Measurements from ENCODE around the gene WDR64.

DNA sequence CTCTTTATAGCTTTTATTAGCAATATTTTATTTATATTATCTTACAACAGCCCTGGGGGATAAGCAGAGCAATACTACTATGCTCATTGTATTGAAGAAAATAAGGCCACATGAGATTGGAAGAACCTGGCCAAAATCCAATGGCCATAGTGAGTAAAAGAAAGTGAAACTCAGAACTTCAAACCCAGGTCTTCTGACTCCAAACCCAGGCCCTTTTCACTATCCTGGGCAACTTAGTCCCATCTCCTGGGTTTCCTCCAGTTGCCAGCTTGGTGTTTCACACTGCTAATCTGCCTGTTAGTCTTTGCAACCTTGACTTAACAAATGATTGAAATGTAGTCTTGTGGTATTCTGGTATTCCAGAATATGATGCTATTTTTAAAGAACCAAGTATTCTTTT is 173.5 kb downstream of the WDR64 start:
- TF ChIP-seq, protein P1, sequence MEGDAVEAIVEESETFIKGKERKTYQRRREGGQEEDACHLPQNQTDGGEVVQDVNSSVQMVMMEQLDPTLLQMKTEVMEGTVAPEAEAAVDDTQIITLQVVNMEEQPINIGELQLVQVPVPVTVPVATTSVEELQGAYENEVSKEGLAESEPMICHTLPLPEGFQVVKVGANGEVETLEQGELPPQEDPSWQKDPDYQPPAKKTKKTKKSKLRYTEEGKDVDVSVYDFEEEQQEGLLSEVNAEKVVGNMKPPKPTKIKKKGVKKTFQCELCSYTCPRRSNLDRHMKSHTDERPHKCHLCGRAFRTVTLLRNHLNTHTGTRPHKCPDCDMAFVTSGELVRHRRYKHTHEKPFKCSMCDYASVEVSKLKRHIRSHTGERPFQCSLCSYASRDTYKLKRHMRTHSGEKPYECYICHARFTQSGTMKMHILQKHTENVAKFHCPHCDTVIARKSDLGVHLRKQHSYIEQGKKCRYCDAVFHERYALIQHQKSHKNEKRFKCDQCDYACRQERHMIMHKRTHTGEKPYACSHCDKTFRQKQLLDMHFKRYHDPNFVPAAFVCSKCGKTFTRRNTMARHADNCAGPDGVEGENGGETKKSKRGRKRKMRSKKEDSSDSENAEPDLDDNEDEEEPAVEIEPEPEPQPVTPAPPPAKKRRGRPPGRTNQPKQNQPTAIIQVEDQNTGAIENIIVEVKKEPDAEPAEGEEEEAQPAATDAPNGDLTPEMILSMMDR (optimal IDR thresholded peaks at IDR 0.05 in 1 of 3, IDR thresholded peaks at IDR 0.05 in 1 of 3, conservative IDR thresholded peaks at IDR 0.05 in 1 of 3; ENCODE audit: extremely low read depth in 1 of 3, insufficient read depth in 2 of 3, low read length in 3 of 3) = no peak
- no peak for TF ChIP-seq EZH2 (IDR thresholded peaks at IDR 0.05; ENCODE audit: low read length)
